GM23338 (cell line): Measurements from ENCODE around the gene PDE4D. TPM values are rescaled to one million over a fixed set of nuclear protein-coding genes. Genes with fewer than 3 reads are reported as not detected.

Experiments
- ATAC-seq: fragments of 200-7000 bp; cut with Tn5 transposase; 3 replicates; pipeline ENCODE4 v1.9.1; 2020
- DNase-seq: peaks from one replicate; pipeline ENCODE4 v3.0.0-alpha.2; 2015; ENCODE audit warnings: low spot score
- H2AFZ ChIP-seq: fragments of 200-600 bp; sonication (generic); 2 replicates; pipeline ENCODE4 v1.8.0; 2016; ENCODE audit warnings: antibody characterized with exemption, mild to moderate bottlenecking, moderate library complexity
- H3F3A ChIP-seq: fragments of 200-600 bp; sonication (generic); replicated peaks from 2 replicates; pipeline ENCODE4 v1.8.0; 2017; ENCODE audit warnings: antibody characterized with exemption, mixed run types, low read depth
- H3K27ac ChIP-seq: fragments of 200-600 bp; sonication (generic); 2 replicates; pipeline ENCODE4 v1.6.1; 2016; ENCODE audit warnings: low read depth
- H3K27me3 ChIP-seq: fragments of 200-600 bp; sonication (generic); 2 replicates; pipeline ENCODE4 v1.8.0; 2016; ENCODE audit warnings: mild to moderate bottlenecking, mixed run types, moderate library complexity; ENCODE audit not compliant: insufficient read depth
- H3K36me3 ChIP-seq: fragments of 200-600 bp; sonication (generic); 2 replicates; pipeline ENCODE4 v1.8.0; 2016; ENCODE audit warnings: mild to moderate bottlenecking; ENCODE audit not compliant: insufficient read depth
- H3K4me1 ChIP-seq: fragments of 200-600 bp; sonication (generic); 2 replicates; pipeline ENCODE4 v1.8.0; 2016; ENCODE audit warnings: mild to moderate bottlenecking, moderate library complexity; ENCODE audit not compliant: insufficient read depth
- H3K4me2 ChIP-seq: fragments of 200-600 bp; sonication (generic); 2 replicates; pipeline ENCODE4 v1.7.1; 2017; ENCODE audit warnings: mixed run types
- H3K4me3 ChIP-seq: fragments of 200-600 bp; sonication (generic); 2 replicates; pipeline ENCODE4 v1.6.1; 2016; ENCODE audit warnings: mixed run types
- H3K79me2 ChIP-seq: fragments of 200-600 bp; sonication (generic); replicated peaks from 2 replicates; pipeline ENCODE4 v1.8.0; 2017; ENCODE audit warnings: mild to moderate bottlenecking; ENCODE audit not compliant: insufficient read depth
- H3K9me2 ChIP-seq: fragments of 200-600 bp; sonication (generic); 2 replicates; pipeline ENCODE4 v1.8.0; 2017; ENCODE audit not compliant: insufficient read depth
- H4K20me1 ChIP-seq: fragments of 200-600 bp; sonication (generic); replicated peaks from 2 replicates; pipeline ENCODE4 v1.8.0; 2017; ENCODE audit warnings: mild to moderate bottlenecking; ENCODE audit not compliant: insufficient read depth
- H3K27ac Mint-ChIP-seq: 2 replicates; pipeline ENCODE4 v1.8.0; 2020; ENCODE audit warnings: inconsistent platforms, mild to moderate bottlenecking, moderate library complexity, mixed read lengths
- H3K27me3 Mint-ChIP-seq: 3 replicates; pipeline ENCODE4 v1.8.0; 2022; ENCODE audit warnings: low read depth, mild to moderate bottlenecking, moderate library complexity, mixed read lengths, inconsistent platforms; ENCODE audit not compliant: insufficient read depth, poor library complexity
- H3K36me3 Mint-ChIP-seq: 3 replicates; pipeline ENCODE4 v1.8.0; 2021; ENCODE audit warnings: low read depth, mild to moderate bottlenecking, inconsistent platforms, moderate library complexity, mixed read lengths
- H3K4me1 Mint-ChIP-seq: 3 replicates; pipeline ENCODE4 v1.8.0; 2020; ENCODE audit warnings: mild to moderate bottlenecking, inconsistent platforms, mixed read lengths
- H3K4me3 Mint-ChIP-seq: 3 replicates; pipeline ENCODE4 v1.8.0; 2021; ENCODE audit warnings: moderate library complexity, mild to moderate bottlenecking, inconsistent platforms, mixed read lengths
- H3K9me3 Mint-ChIP-seq: 3 replicates; pipeline ENCODE4 v1.8.0; 2020; ENCODE audit warnings: moderate library complexity, mild to moderate bottlenecking, inconsistent platforms, mixed read lengths
- CREB1 ChIP-seq: fragments of 250-450 bp; sonication (Bioruptor Pico); IDR thresholded peaks from 2 replicates; pipeline ENCODE4 v1.5.0; 2020; ENCODE audit warnings: low read depth, mild to moderate bottlenecking, moderate library complexity
- EZH2 ChIP-seq: fragments of 200-600 bp; sonication (generic); IDR thresholded peaks from one replicate; pipeline ENCODE4 v1.8.0; 2017; ENCODE audit warnings: antibody characterized with exemption, mild to moderate bottlenecking, low read depth; ENCODE audit not compliant: unreplicated experiment
- EZH2phosphoT487 ChIP-seq: fragments of 200-600 bp; sonication (generic); IDR thresholded peaks from one replicate; pipeline ENCODE4 v1.8.1; 2018; ENCODE audit warnings: antibody characterized with exemption; ENCODE audit not compliant: unreplicated experiment
- JUNB ChIP-seq: IDR thresholded peaks from one replicate; pipeline ENCODE4 v1.6.1; 2016; ENCODE audit warnings: antibody characterized with exemption; ENCODE audit not compliant: unreplicated experiment
- NANOG ChIP-seq: IDR thresholded peaks from 2 replicates; pipeline ENCODE4 v1.6.1; 2016; ENCODE audit warnings: antibody characterized with exemption, borderline replicate concordance
- POLR2AphosphoS5 ChIP-seq: IDR thresholded peaks from 2 replicates; pipeline ENCODE4 v1.6.1; 2016; ENCODE audit warnings: antibody characterized with exemption, low read depth
- STAT1 ChIP-seq: IDR thresholded peaks from one replicate; pipeline ENCODE4 v1.6.1; 2016; ENCODE audit warnings: antibody characterized with exemption; ENCODE audit not compliant: unreplicated experiment
- ZNF114 ChIP-seq: fragments of 250-450 bp; sonication (Bioruptor Pico); IDR thresholded peaks from 2 replicates; pipeline ENCODE4 v1.5.0; 2020; ENCODE audit warnings: mild to moderate bottlenecking, moderate library complexity
- ZNF331 ChIP-seq: fragments of 250-450 bp; sonication (Bioruptor Pico); IDR thresholded peaks from 2 replicates; pipeline ENCODE4 v1.5.0; 2020; ENCODE audit warnings: low read depth, mild to moderate bottlenecking, moderate library complexity
- polyA plus RNA-seq: library from polyadenylated mRNA; unstranded; fragments of >200 nt; fragmentation: Nextera tagmentation; extraction: Ambion mirVana; gene quantifications from 2 replicates; pipeline ENCODE4 v1.2.1, GENCODE V29; 2016
- total RNA-seq: library from RNA; depleted of rRNA; stranded (reverse); fragments of >200 nt; shearing (Covaris generic); gene quantifications from 2 replicates; pipeline ENCODE4 v1.2.3, GENCODE V29; 2014
- TF ChIP-seq, protein P1 (sequence below), 2 experiments: fragments of 200-600 bp in 1 of 2; sonication (generic) in 1 of 2; conservative IDR thresholded peaks; 2 replicates each; pipeline versions ENCODE4 v1.5.1 to v1.6.1; 2016 to 2017; ENCODE audit warnings: antibody characterized with exemption in 2 of 2, low read depth in 2 of 2, mild to moderate bottlenecking in 2 of 2, moderate library complexity in 1 of 2
- TF ChIP-seq, protein P2 (sequence below): IDR thresholded peaks from one replicate; pipeline ENCODE4 v1.6.1; 2018; ENCODE audit warnings: antibody characterized with exemption; ENCODE audit not compliant: unreplicated experiment
- TF ChIP-seq, protein P3 (sequence below): IDR thresholded peaks from 2 replicates; pipeline ENCODE4 v1.6.1; 2016; ENCODE audit warnings: antibody characterized with exemption
- TF ChIP-seq, protein P4 (sequence below): fragments of 250-450 bp; sonication (Bioruptor Pico); IDR thresholded peaks from 2 replicates; pipeline ENCODE4 v1.5.0; 2020; ENCODE audit warnings: mild to moderate bottlenecking, moderate library complexity

The PDE4D gene
- total and polyA plus RNA-seq, 2 experiments from 2014 or later: 2.1 to 4.7 TPM

DNA sequence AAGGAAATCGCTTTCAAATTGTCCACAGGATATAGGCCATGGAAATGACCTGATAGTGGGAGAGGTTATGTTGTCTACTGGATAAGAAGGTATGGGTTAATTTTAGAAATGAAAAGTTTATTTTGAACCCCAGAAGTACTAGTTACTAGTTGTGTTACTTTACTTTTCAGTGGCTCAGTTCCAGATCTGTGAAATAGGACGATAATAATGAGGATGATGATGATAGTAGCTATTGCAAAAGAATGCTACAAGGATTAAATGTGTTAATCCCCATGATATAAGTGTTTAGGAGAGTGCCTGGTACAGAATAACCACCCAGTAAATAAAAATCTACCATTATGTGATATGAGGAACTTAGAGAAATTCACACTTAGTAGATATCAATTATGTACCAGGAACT is 120.8 kb downstream of the PDE4D start:
- H3K4me3 Mint-ChIP-seq: no peak overlapping the region
- no peaks in the 10 kb centered on the region for H3K9me3 Mint-ChIP-seq
- no peak overlapping the region for H3K4me3 ChIP-seq
- DNase-seq: no peak
- peaks cover 13% of the 10 kb centered on the region for H3K27me3 Mint-ChIP-seq
- no peak overlapping the region for H3K4me2 ChIP-seq
- ATAC-seq: no peak
- no peaks in the 10 kb centered on the region for H3K9me2 ChIP-seq
- no peaks in the 10 kb centered on the region for H3K79me2 ChIP-seq
- H2AFZ ChIP-seq: no peak overlapping the region
- H3K4me1 ChIP-seq: peaks cover 17% of the 10 kb centered on the region
- TF ChIP-seq, protein P1, sequence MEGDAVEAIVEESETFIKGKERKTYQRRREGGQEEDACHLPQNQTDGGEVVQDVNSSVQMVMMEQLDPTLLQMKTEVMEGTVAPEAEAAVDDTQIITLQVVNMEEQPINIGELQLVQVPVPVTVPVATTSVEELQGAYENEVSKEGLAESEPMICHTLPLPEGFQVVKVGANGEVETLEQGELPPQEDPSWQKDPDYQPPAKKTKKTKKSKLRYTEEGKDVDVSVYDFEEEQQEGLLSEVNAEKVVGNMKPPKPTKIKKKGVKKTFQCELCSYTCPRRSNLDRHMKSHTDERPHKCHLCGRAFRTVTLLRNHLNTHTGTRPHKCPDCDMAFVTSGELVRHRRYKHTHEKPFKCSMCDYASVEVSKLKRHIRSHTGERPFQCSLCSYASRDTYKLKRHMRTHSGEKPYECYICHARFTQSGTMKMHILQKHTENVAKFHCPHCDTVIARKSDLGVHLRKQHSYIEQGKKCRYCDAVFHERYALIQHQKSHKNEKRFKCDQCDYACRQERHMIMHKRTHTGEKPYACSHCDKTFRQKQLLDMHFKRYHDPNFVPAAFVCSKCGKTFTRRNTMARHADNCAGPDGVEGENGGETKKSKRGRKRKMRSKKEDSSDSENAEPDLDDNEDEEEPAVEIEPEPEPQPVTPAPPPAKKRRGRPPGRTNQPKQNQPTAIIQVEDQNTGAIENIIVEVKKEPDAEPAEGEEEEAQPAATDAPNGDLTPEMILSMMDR (conservative IDR thresholded peaks at IDR 0.05; ENCODE audit: low read depth in 2 of 2): no peak
- TF ChIP-seq STAT1 (no peak), JUNB (no peak), CREB1 (CRISPR knock-in tag) (no peak), ZNF331 (CRISPR knock-in tag) (no peak), EZH2phosphoT487 (no peak), POLR2AphosphoS5 (no peak), EZH2 (no peak), ZNF114 (CRISPR knock-in tag) (no peak), NANOG (no peak)
- TF ChIP-seq, protein P2, sequence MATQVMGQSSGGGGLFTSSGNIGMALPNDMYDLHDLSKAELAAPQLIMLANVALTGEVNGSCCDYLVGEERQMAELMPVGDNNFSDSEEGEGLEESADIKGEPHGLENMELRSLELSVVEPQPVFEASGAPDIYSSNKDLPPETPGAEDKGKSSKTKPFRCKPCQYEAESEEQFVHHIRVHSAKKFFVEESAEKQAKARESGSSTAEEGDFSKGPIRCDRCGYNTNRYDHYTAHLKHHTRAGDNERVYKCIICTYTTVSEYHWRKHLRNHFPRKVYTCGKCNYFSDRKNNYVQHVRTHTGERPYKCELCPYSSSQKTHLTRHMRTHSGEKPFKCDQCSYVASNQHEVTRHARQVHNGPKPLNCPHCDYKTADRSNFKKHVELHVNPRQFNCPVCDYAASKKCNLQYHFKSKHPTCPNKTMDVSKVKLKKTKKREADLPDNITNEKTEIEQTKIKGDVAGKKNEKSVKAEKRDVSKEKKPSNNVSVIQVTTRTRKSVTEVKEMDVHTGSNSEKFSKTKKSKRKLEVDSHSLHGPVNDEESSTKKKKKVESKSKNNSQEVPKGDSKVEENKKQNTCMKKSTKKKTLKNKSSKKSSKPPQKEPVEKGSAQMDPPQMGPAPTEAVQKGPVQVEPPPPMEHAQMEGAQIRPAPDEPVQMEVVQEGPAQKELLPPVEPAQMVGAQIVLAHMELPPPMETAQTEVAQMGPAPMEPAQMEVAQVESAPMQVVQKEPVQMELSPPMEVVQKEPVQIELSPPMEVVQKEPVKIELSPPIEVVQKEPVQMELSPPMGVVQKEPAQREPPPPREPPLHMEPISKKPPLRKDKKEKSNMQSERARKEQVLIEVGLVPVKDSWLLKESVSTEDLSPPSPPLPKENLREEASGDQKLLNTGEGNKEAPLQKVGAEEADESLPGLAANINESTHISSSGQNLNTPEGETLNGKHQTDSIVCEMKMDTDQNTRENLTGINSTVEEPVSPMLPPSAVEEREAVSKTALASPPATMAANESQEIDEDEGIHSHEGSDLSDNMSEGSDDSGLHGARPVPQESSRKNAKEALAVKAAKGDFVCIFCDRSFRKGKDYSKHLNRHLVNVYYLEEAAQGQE: no peak
- TF ChIP-seq, protein P3, sequence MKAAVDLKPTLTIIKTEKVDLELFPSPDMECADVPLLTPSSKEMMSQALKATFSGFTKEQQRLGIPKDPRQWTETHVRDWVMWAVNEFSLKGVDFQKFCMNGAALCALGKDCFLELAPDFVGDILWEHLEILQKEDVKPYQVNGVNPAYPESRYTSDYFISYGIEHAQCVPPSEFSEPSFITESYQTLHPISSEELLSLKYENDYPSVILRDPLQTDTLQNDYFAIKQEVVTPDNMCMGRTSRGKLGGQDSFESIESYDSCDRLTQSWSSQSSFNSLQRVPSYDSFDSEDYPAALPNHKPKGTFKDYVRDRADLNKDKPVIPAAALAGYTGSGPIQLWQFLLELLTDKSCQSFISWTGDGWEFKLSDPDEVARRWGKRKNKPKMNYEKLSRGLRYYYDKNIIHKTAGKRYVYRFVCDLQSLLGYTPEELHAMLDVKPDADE: no peak
- TF ChIP-seq, protein P4, sequence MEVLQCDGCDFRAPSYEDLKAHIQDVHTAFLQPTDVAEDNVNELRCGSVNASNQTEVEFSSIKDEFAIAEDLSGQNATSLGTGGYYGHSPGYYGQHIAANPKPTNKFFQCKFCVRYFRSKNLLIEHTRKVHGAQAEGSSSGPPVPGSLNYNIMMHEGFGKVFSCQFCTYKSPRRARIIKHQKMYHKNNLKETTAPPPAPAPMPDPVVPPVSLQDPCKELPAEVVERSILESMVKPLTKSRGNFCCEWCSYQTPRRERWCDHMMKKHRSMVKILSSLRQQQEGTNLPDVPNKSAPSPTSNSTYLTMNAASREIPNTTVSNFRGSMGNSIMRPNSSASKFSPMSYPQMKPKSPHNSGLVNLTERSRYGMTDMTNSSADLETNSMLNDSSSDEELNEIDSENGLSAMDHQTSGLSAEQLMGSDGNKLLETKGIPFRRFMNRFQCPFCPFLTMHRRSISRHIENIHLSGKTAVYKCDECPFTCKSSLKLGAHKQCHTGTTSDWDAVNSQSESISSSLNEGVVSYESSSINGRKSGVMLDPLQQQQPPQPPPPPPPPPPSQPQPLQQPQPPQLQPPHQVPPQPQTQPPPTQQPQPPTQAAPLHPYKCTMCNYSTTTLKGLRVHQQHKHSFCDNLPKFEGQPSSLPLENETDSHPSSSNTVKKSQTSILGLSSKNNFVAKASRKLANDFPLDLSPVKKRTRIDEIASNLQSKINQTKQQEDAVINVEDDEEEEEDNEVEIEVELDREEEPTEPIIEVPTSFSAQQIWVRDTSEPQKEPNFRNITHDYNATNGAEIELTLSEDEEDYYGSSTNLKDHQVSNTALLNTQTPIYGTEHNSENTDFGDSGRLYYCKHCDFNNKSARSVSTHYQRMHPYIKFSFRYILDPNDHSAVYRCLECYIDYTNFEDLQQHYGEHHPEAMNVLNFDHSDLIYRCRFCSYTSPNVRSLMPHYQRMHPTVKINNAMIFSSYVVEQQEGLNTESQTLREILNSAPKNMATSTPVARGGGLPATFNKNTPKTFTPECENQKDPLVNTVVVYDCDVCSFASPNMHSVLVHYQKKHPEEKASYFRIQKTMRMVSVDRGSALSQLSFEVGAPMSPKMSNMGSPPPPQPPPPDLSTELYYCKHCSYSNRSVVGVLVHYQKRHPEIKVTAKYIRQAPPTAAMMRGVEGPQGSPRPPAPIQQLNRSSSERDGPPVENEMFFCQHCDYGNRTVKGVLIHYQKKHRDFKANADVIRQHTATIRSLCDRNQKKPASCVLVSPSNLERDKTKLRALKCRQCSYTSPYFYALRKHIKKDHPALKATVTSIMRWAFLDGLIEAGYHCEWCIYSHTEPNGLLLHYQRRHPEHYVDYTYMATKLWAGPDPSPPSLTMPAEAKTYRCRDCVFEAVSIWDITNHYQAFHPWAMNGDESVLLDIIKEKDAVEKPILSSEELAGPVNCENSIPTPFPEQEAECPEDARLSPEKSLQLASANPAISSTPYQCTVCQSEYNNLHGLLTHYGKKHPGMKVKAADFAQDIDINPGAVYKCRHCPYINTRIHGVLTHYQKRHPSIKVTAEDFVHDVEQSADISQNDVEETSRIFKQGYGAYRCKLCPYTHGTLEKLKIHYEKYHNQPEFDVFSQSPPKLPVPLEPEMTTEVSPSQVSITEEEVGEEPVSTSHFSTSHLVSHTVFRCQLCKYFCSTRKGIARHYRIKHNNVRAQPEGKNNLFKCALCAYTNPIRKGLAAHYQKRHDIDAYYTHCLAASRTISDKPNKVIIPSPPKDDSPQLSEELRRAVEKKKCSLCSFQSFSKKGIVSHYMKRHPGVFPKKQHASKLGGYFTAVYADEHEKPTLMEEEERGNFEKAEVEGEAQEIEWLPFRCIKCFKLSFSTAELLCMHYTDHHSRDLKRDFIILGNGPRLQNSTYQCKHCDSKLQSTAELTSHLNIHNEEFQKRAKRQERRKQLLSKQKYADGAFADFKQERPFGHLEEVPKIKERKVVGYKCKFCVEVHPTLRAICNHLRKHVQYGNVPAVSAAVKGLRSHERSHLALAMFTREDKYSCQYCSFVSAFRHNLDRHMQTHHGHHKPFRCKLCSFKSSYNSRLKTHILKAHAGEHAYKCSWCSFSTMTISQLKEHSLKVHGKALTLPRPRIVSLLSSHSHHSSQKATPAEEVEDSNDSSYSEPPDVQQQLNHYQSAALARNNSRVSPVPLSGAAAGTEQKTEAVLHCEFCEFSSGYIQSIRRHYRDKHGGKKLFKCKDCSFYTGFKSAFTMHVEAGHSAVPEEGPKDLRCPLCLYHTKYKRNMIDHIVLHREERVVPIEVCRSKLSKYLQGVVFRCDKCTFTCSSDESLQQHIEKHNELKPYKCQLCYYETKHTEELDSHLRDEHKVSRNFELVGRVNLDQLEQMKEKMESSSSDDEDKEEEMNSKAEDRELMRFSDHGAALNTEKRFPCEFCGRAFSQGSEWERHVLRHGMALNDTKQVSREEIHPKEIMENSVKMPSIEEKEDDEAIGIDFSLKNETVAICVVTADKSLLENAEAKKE (CRISPR knock-in tag): no peak
- H3K27ac ChIP-seq: no peak overlapping the region
- no peaks in the 10 kb centered on the region for H3F3A ChIP-seq
- peaks cover 28% of the 10 kb centered on the region for H3K4me1 Mint-ChIP-seq
- no peak overlapping the region for H3K27ac Mint-ChIP-seq
- H3K36me3 Mint-ChIP-seq: no peaks in the 10 kb centered on the region
- H4K20me1 ChIP-seq: no peaks in the 10 kb centered on the region
- H3K27me3 ChIP-seq: peaks cover 22% of the 10 kb centered on the region
- H3K36me3 ChIP-seq: no peaks in the 10 kb centered on the region
